GM19463 (cell line): Measurements from ENCODE around the gene CTNNA2.

Source experiments
- ATAC-seq: cut with Tn5 transposase; IDR thresholded peaks from one replicate; pipeline ENCODE4 v1.9.1; 2021; ENCODE audit warnings: mild to moderate bottlenecking, moderate library complexity; ENCODE audit not compliant: unreplicated experiment

CTNNA2 gene

DNA sequence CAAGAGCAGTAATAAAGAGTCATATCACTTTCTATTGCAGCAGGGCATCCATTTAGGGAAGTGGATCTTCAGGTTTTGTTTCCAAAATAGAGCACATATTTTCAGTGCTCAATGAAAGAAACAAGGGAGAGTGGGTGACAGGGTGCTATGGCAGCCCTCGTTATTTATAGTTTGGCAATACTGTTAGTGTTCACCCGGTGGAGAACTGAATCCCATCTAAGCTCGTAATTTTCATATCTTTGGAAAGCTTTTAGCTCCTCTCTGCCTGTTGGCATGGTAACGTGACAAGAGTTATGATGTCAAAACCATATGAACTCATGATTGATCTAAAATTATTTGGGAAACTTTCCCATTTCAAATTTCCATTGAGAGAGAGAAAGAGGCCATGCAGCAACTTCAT, 459.8 kb downstream of the CTNNA2 start:
- no peak for ATAC-seq

DNA sequence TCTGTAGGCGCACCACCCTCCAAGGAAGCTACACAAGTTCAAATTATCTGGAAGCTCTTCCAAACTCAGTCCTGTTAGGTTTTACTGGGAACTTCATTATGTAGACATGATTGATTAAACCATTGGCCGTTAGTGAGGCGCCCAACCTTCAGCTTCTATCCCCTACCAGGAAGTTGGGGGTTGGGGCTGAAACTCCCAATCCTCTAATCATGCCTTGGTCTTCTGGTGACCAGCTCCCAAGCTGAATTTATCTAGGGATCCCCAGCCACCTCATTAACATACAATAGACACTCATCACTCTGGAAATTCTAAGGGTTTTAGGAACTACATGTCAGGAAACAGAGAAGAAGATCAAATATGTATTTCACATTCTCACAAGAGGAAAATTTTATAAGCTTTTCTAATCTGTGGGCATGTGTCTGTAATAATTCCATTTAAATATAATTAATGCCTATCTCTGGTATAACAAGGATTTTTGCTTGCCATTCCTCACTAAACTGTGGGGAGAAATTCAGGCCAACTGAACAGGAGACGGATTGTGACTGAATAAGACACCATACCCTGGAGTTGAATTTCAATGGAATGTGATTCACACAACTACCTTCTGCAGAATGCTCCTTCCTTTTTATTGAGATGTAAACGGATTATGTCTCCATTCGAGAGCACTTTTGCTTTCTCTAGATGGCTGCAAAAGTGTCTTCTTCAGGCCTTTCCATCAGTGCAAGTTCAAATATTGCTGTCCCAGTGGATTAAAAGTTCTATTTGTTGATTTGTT, 463.1 kb downstream of the CTNNA2 start:
- ATAC-seq = no peak

DNA sequence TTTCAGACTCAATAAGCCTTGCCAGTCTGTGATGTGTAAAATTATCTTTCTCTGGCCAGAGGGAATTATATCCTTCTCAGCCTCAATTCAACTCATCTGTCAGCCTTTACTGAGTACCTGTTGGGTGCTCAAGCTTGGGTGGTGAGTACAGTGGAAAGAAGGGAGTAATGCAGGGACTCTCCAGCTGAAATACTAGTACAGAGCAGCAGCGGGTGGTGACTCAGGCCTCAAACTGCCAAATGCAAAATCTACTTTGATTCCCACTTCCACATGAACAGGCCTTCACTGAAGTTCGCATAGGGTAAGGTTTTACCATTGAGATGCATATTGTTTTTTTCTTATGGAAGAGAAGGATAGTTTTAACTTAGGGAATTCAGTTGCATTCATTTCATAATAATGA, 464.9 kb downstream of the CTNNA2 start:
- ATAC-seq = no peak

DNA sequence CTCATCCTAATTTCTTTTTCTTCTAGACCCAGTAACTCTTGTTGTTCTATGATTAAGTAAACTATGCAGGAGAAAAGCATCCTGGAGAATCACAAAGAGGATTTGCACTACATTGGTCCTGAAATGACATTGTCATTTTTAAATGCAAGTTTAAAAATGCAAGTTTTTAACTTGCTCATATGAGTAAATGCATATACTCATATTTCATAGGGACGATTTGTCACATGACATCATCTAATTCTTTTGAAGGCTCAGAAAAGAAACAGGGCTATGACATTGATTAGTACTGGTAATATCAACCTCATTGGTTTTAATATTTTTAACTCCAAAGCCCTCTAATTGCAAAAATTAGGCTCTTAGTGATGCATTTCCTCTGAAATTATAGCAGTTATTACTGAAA, 467.3 kb downstream of the CTNNA2 start:
- ATAC-seq = no peak

DNA sequence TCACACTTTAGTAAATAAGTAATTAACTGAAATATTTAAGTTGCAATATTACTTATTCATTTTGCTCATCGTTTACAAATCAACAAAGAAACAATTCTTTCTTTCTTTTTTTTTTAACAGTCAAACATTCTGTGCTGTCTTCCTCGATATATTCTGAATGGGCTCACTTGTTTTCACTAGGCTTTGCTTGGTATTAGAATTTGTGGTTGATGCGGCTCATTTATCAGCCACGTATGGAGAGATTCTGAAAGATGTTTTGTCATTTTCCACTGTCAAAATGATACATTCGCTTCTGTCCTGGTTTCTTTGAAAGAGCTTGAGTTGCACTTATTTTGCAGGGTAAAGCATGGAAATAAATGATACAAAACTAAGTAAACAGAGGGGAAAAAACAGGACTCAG, 468.0 kb downstream of the CTNNA2 start:
- ATAC-seq = no peak

DNA sequence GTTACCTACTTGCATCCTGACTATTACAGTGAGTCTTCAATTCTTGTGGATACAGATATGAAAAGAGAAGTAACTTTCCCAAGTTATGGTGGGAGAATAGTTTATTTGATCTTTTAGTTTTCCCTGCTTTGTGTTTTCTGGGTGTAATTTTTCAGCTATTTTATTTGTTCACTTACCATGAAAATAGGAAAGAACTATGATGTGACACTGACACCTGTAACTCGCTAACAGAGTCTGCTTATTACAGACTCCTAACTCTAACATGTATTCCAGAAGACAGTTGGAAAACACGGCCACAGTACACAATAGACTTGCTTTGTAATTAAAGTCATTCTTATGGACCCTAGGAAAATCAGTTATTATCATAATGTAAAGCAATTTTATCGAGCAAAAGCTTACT, 468.5 kb downstream of the CTNNA2 start:
- ATAC-seq = no peak

DNA sequence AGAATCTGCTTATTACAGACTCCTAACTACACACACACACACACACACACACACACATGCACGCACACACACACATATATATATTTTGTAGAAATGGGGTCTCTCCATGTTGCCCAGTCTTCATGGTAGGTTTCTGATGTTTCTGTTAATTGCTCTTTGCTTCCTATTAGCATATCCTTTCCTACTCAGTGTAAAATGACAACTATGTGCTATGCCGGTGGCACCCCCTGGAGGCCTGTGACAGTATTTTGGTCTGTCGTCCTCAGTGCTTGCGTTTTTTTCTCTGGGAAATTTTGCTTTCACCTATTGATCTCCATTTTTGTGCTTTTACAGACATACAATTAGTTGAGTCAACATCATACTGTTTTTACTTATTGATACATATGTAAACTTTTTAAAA, 469.6 kb downstream of the CTNNA2 start:
- ATAC-seq = no peak

DNA sequence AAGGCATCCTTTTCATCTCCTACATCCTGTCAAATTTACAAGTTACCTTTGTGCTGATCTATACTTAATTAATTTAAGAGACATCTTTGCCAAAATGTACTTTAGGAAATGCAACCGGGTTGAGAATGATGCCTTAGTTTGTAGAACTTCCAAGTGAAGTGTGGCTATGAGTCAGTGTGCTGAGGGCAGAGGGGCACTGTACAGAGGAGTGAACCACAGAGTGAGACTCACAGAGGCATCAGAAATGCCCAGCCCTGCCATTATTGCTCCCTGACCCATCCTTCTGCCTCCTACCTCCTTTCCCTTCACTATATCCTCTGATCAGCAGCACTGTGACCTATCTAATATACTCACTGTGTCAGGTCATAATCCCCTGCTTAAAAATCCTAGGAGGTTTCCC, 471.6 kb downstream of the CTNNA2 start:
- no peak for ATAC-seq

DNA sequence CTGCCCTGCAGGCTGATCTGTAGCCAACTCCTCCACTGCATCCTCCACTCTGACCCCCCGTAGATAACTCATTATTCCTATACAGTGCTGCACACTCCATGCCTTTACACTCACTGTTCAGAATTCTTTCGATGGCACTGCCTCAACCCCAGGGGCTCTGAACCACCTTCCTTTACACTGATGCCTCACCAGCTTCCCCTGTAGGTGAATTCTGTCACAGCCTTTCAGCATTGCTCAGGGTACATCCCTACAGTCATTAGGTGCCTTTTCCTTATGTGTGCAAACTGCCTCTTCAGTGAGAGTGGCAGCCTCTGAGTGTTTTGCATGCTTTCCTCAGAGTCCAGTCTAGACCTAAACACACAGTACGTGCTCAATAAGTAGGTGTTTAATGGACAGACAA, 472.3 kb downstream of the CTNNA2 start:
- ATAC-seq = no peak

DNA sequence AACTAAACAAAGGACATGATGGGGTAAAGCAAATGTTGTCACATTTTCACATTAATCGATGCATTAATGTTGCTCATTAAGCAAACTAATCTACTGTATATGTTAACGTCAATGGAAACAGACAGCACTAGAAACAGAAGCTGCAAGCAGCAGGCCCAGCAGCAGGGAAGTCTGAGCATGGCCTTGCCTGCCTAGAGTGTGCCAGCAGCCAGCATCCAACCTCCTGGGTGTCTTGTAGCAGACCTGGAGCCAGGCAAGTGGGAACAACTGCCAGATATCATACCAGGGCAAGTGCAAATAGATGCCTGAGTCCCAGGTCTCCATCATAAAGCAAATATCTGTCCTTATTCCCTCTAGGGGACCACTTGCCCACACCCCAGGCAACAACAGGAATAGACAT, 472.7 kb downstream of the CTNNA2 start:
- ATAC-seq = no peak

DNA sequence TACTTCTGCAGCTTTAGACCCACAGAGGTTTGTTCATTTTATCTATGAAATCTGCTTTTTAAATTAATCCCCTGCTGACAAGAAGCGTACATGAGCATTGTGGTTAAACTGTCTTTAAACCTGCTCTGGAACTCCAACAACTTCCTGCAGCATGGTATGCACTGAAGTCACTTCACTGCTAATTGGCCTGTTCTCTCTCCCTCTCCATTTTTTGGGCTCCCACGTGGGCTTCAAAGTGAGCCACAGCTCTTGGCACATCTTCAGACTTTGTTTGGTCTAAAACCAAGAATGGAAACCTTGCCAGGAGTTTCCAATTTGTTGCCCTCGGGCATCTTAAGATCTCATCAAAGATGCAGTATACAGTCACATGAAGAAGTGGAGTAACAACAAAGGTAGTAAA, 480.3 kb downstream of the CTNNA2 start:
- ATAC-seq = no peak

DNA sequence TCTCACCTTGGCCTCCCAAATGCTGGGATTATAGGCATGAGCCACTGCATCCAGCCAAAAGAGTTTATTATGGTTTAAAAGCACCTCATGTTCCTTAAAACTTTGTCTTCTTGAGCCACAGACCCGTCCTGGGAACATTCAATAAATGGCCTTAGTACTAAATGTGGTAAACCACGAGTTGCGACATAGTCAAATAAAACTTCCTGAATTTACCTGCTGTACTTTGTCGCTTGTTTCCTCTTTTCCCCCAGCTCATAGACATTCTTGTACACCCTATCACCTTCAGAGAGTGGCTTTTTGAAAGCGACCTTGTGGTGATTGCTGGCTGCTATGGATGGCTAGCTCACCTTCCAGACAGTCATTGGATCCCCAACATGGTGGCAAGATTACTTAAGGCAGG, 481.3 kb downstream of the CTNNA2 start:
- ATAC-seq = no peak

DNA sequence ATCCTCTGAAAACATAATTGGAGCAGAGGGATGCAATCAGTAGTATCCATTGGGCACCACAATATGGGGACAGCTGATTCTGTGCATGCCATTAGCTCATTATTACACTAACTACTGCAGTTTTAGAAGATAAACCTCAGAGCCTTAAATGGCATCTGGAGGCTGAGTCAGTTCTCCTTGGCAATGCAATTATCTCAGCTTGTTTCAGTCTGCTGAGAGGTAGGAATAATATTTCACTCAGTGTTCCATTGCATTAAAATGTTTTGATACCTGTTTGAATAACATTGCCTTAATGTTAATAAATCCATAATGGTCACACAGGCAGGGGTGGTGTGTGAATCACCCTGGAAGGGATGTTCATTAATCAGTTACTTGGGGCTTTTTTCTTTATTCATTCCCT, 482.1 kb downstream of the CTNNA2 start:
- no peak for ATAC-seq

DNA sequence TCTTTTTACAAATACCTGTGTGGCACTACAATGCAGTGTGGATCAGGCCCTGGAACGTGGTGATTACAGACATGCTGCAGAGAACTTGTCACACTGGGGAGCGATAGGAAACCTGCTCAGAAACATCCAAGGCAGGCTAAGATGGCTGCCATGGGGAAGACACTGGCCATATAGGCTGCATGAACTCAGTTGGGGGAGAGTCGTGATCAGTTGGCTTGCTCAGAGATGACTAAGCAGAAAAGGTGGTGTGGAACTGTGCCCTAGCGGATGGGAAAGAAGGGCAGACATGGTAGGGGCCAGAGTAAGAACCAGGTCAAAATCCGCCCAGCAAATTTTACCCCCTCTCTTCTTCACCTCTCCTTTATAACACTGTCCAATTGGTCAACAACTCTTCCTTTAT, 483.9 kb downstream of the CTNNA2 start:
- no peak for ATAC-seq

DNA sequence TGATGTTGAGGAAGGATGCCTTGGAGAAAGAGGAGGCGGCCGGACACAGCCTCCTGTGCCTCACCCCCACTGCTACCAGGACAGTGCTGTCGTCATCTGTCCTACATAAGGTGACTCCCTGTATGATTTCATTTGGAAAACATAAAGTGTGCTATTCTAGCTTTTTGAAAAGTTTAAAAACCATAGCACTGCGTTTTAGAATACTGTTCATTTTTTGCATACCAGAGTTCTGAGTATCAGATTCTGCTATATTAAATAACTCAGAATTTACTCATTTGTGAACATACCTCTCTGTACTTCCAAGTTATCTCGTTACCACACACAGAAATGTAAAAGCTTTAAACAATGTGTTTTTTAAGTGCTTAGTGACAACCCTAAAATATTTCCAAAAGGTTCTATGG, 488.9 kb downstream of the CTNNA2 start:
- no peak for ATAC-seq

DNA sequence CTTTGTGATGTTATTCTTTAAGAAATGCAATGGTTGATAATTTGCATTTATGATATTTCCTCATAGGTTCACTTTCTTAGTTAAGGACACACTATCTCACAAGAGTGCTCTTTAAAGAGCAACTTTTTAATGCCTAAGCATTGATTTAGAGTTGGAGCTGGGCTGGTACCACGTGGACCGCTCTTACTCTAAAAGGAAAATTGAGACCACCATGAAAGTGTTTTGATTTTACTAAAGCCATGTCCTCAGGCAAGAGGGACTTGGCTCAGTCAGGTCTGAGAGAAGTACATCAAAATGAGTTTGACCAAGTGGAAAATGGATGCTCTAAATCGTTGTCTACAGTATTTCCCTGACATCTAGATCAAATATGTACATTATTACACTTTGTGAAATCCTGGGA, 489.3 kb downstream of the CTNNA2 start:
- no peak for ATAC-seq

DNA sequence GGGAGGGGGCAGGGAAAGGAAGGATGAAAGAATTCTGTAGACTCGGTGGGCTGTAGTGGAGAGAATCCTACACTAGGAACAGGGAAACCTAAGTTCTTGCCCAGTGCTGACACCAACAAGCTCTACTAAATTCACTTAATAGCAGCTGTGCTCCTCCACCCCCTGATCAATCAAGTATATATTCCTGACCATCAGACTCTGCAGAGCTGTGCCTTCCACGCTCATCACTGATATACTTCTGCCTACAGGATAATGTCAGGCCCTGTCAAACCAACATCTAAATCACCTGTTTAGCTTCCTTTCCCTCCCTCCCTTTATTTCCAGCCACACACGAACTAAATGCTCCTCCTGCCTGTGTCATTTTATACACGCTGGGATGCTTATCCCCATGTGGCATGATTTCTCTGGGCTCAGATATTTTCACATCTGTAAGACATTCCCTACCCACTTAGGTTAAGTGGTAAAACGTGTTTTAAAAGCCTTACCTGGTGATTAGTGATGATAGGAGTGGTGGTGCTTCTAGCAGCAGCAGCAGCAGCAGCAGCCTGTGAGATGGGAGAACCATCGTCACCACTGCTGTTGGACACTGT, 489.8 kb downstream of the CTNNA2 start:
- ATAC-seq = no peak

DNA sequence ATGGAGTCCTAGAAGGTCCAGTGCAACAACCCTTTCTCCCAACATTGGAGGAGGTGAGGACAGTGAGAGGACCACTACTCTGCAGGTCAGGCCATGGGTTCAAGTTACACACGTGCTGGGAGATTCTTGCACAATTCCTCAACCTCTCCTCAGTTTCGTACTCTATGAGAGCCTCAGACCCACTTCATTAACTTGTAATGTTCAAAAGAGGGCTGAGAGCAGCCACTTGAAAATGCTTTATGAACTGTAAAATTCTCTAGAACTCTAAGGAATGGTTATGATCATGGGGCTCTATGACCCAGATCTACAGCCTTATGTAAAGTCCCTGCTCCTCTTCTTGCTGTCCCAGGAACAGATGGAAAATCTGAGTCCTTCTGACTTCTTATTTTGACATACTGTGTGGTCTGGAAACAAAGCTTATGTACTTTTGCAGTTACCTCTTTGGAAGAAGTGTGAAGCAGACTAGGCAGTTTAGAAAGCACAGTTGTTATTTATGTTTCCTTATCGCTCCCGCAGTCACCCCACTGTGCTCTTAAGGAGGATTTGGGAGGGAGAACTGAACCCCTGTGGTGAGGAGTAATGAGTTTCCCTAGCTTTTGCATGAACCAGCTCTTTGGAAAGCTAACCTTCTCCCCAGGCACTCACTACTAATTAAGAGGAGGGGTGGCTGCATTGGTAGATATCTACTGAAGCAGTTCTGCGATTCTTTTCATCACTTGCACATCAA, 495.1 kb downstream of the CTNNA2 start:
- ATAC-seq = no peak

DNA sequence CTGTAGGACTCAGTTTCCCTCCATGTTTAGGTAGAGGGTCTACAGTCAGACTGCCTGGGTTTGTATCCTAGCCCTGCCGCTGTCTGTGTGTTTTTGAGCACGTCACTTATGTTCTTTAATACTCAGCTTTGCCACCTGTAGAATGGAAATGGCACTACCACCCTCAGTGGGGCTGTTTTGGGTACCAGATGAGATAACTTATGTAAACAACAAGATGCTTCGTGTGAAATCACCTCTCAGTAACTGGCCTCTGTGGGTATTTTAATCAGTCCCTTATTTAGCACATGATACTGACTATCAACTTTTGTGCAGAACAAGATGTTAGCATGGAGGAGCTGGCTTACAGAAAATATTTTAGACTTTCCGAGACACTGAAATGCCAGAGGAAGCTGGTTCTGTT, 495.7 kb downstream of the CTNNA2 start:
- no peak for ATAC-seq

DNA sequence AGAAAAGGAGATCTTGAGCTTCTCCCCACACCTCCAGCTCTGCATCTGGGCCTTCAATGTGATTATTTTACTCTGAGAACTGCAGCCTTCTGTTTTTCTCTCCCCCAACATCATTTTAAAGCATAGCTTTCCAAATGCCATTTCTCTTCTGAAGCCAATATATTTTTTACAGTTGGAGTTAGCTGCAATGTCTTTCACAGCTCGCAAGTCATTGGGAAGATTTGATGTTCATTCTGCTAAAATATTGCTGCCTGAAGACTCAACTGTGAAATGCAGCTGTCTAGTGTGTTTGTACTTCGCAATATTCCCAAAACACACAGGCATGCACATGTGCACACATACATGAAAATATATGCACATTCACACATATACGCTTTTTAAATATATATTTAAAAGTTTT, 496.4 kb downstream of the CTNNA2 start:
- no peak for ATAC-seq

DNA sequence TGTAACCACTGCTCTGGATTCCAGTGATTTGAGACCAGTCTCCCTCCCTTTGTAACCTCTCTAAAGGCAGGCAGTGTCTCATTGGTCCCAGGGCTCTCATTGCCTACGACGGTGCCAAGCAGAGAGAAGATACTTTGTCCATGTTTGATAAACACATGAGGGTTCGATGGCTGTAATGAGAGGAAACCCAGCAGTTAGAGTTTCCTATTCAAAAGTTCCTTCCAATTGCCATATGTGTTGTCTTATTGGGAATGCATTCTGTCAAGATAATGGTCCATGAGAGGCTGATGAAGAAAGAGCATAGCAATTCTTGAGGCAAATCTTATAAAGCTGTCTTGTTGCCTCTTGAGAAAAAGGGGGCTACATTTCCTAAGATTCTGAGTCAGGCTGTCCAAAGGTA, 499.2 kb downstream of the CTNNA2 start:
- ATAC-seq = no peak

DNA sequence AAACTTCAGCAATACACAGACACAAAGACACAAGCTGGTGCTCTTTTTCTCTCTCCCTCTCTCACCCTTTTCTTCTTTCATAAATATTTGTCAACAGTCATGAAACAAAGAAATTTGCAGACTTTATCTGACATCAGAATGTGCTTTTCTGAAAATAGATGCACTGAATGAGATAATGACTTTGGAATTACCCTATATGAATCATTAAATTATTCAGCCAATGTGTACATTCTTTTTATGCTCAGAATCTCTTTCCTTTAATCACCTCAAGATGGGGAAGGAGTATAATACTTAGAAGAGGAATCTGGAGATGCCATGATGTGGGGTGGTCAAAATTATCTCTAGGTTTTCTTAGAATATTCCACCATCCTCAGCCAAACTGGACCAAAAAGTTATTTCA, 501.8 kb downstream of the CTNNA2 start:
- ATAC-seq = no peak
